ENCODE data around the gene NPPA. TPM values are rescaled to one million over a fixed set of nuclear protein-coding genes. Genes with fewer than 3 reads are reported as not detected.

NPPA gene
- total RNA-seq, 6 experiments from 2014 or later = not detected

DNA sequence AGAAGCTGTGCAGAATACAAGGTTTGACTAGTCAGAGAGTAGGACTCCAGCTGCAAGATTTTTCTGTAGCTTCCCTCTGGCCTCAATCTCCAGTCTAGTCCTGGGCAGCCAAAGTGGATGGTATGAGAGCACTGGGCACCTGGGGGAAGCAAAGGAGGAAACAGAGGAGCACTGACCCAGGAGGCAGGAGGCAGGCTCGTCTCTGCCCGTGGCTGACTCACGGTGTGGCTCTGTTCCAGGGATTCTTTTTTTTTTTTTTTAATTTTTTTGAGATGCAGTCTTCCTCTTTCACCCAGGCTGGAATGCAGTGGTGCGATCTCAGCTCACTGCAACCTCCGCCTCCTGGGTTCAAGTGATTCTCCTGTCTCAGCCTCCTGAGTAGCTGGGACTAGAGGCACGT is 15.3 kb upstream of the NPPA start:
- DNase-seq = no peak
- Mint-ChIP-seq H3K4me3 (no peak overlapping the region), H3K9me3 (no peaks in the 10 kb centered on the region), H3K4me1 (ENCODE audit: low read depth) (no peaks in the 10 kb centered on the region), H3K36me3 (ENCODE audit: low read depth) (no peaks in the 10 kb centered on the region), H3K27ac (no peak overlapping the region), H3K27me3 (ENCODE audit: insufficient read depth) (peaks cover 26% of the 10 kb centered on the region)
- TF ChIP-seq CTCF (IDR thresholded peaks at IDR 0.05) = no peak

GRCh38 chr1:11860587-11860986 is 13.0 kb upstream of the NPPA start:
- Mint-ChIP-seq H3K4me3 (no peak overlapping the region), H3K9me3 (no peaks in the 10 kb centered on the region), H3K36me3 (ENCODE audit: low read depth) (no peaks in the 10 kb centered on the region), H3K4me1 (ENCODE audit: low read depth) (no peaks in the 10 kb centered on the region), H3K27ac (no peak overlapping the region), H3K27me3 (ENCODE audit: insufficient read depth) (peaks cover 24% of the 10 kb centered on the region)
- DNase-seq = no peak
- no peak for TF ChIP-seq CTCF (IDR thresholded peaks at IDR 0.05)

DNA sequence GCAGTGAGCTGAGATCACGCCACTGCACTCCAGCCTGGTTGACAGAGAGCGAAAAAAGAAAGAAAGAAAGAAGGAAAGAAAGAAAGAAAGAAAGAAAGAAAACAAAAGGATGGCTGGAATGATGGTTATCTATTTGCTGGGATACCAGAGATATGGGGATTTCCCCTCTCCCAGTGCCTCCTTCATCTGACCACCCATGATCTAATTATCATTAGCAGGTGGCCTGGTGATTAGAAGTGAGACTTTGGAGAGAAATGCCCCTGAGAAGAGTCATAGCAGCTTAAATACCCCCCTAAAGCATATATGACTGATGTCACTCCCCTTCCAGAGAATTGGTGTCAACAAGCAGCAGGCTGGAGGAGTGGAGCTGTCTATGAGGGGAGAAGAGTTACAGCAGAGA is 12.5 kb upstream of the NPPA start:
- H3K36me3 Mint-ChIP-seq (ENCODE audit: low read depth) = no peaks in the 10 kb centered on the region
- no peak for DNase-seq
- H3K4me1 Mint-ChIP-seq (ENCODE audit: low read depth) = no peaks in the 10 kb centered on the region
- no peak overlapping the region for H3K4me3 Mint-ChIP-seq
- peaks cover 21% of the 10 kb centered on the region for H3K27me3 Mint-ChIP-seq (ENCODE audit: insufficient read depth)
- no peak overlapping the region for H3K27ac Mint-ChIP-seq
- no peak for TF ChIP-seq CTCF (IDR thresholded peaks at IDR 0.05)
- no peaks in the 10 kb centered on the region for H3K9me3 Mint-ChIP-seq

DNA sequence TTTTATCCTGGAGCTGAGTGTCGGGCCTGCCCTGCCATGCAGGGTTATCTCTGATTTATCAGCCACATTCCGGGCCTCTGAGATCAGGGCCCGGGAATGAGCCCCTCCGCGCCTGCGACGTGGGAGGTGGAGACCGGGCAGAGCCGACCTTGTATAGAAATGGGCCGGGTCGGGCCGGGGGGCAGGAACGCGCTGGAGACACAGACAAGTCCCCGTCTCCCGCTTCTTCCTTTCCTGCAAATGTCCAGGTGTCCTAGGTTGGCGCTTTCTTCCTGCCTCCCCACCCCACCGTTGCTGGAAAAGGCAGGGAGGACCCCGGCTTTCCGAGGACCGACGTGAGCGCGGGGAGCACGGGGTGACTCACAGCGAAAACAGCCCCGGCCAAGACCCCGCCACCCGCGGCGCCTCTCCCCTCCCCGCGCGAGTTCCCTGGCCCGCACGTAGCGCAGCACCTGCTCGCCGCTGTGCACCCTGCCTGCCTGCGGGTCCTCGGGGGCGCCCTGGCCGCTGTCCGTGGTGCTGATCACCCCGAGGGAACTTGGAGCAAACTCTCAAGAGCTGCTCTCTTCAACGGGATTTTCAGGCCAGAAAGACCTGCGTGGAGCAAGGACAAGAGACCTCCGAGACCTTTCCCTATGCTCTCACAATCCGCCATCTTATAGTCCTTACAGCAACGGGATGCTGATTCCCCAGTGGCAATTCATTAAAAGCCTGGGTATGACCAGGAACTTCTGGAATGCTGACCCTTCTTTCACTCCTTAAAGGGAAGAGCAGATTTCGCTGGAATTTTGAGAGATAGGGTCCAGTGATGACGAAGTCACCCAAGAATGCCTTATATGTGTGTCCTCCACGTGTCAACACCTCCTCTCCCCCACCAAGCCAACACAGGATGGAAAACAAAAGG is 11.6 kb upstream of the NPPA start:
- H3K4me1 Mint-ChIP-seq (ENCODE audit: low read depth) = no peaks in the 10 kb centered on the region
- peak; percentile 39 for DNase-seq
- no peaks in the 10 kb centered on the region for H3K9me3 Mint-ChIP-seq
- no peak overlapping the region for H3K4me3 Mint-ChIP-seq
- peaks cover 24% of the 10 kb centered on the region for H3K27me3 Mint-ChIP-seq (ENCODE audit: insufficient read depth)
- H3K27ac Mint-ChIP-seq = no peak overlapping the region
- no peaks in the 10 kb centered on the region for H3K36me3 Mint-ChIP-seq (ENCODE audit: low read depth)
- peak; percentile 48 for TF ChIP-seq CTCF (IDR thresholded peaks at IDR 0.05)

- H3K4me1 Mint-ChIP-seq (ENCODE audit: low read depth) = no peaks in the 10 kb centered on the region
- no peak for DNase-seq
- H3K4me3 Mint-ChIP-seq = no peak within 1 kb of the TSS
- no peaks in the 10 kb centered on the region for H3K9me3 Mint-ChIP-seq
- no peaks in the 10 kb centered on the region for H3K36me3 Mint-ChIP-seq (ENCODE audit: low read depth)
- peaks cover 25% of the 10 kb centered on the region for H3K27me3 Mint-ChIP-seq (ENCODE audit: insufficient read depth)
- no peak for TF ChIP-seq CTCF (IDR thresholded peaks at IDR 0.05)
- H3K27ac Mint-ChIP-seq = no peak within 1 kb of the TSS
Observed at GRCh38 chr1:11858613-11858967, 11.0 kb upstream of the NPPA start, which contains the start of gene NPPB. Gene NPPB, minus strand, starts transcription at chr1:11858945. Its CDS starts 112 bp downstream, at chr1:11858833.
